Neural cell (in vitro differentiated cells): ENCODE results near the gene ELMO1.

Experiments used
- EZH2 ChIP-seq: fragments of 200-600, 300-800 bp; shearing (Covaris generic), sonication (generic); IDR thresholded peaks from 2 replicates; pipeline ENCODE4 v1.6.1; 2014; ENCODE audit warnings: antibody characterized with exemption, low read length, borderline replicate concordance, mild to moderate bottlenecking; ENCODE audit not compliant: insufficient read depth, poor library complexity, severe bottlenecking
- POLR2AphosphoS5 ChIP-seq: IDR thresholded peaks from 2 replicates; pipeline ENCODE4 v1.6.1; 2012
- TAF1 ChIP-seq: IDR thresholded peaks from 2 replicates; pipeline ENCODE4 v1.6.1; 2012; ENCODE audit warnings: low read depth
- TF ChIP-seq, protein P1 (sequence below): fragments of 450-650 bp; IDR thresholded peaks from 2 replicates; pipeline ENCODE4 v1.5.1; 2014; ENCODE audit warnings: antibody characterized with exemption, mild to moderate bottlenecking, moderate library complexity; ENCODE audit not compliant: poor library complexity, severe bottlenecking

DNA sequence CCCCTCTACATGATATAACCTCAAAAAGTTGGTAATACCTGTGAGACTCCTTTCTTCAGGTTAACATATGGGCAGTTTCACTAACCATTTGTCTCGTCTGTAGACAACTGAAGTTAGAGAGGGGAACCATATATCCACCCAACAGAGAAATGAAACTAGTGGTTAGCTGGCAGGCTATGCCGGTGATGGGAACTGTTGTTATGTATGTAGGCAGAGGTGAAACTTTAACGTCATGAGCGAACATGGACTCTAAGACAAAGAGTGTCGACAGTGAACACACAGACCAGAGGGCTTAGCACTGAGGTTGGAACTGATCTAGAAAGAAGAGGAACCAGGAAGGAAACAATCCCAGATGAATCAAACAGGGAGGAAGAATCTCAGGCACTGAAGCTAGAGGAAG is 112.4 kb downstream of the ELMO1 start:
- TF ChIP-seq, protein P1, sequence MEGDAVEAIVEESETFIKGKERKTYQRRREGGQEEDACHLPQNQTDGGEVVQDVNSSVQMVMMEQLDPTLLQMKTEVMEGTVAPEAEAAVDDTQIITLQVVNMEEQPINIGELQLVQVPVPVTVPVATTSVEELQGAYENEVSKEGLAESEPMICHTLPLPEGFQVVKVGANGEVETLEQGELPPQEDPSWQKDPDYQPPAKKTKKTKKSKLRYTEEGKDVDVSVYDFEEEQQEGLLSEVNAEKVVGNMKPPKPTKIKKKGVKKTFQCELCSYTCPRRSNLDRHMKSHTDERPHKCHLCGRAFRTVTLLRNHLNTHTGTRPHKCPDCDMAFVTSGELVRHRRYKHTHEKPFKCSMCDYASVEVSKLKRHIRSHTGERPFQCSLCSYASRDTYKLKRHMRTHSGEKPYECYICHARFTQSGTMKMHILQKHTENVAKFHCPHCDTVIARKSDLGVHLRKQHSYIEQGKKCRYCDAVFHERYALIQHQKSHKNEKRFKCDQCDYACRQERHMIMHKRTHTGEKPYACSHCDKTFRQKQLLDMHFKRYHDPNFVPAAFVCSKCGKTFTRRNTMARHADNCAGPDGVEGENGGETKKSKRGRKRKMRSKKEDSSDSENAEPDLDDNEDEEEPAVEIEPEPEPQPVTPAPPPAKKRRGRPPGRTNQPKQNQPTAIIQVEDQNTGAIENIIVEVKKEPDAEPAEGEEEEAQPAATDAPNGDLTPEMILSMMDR: no peak
- TF ChIP-seq TAF1 (no peak), POLR2AphosphoS5 (no peak), EZH2 (no peak)
